Stimulated activated CD8-positive, alpha-beta memory T cell treated with anti-CD3 and anti-CD28 coated beads, Interleukin-15, amount 100 ng/mL, for 1 hour (primary cell): ENCODE data around the gene GRID2.
"Not testable (repeated sequence)": the region's sequence is repeated elsewhere in the genome, so short reads cannot be mapped to it uniquely, and the experiment has no call there.

Source experiments
- DNase-seq: peaks from one replicate; pipeline ENCODE4 v3.0.0-alpha.2; 2020; ENCODE audit warnings: low read depth

The GRID2 gene

GRCh38 chr4:93199492-93199891 lies 895.7 kb downstream of the GRID2 start:
- no peak for DNase-seq

GRCh38 chr4:93201471-93202096 lies 897.8 kb downstream of the GRID2 start:
- DNase-seq = no peak

- no peak for DNase-seq
These were observed 899.9 kb downstream of the GRID2 start for GRCh38 chr4:93203708-93204107.

- DNase-seq = no peak
These were observed 908.5 kb downstream of the GRID2 start for GRCh38 chr4:93212250-93212649.

GRCh38 chr4:93216646-93217045 lies 912.9 kb downstream of the GRID2 start:
- no peak for DNase-seq

- DNase-seq = no peak
These were observed 913.7 kb downstream of the GRID2 start for GRCh38 chr4:93217431-93217830.

DNA sequence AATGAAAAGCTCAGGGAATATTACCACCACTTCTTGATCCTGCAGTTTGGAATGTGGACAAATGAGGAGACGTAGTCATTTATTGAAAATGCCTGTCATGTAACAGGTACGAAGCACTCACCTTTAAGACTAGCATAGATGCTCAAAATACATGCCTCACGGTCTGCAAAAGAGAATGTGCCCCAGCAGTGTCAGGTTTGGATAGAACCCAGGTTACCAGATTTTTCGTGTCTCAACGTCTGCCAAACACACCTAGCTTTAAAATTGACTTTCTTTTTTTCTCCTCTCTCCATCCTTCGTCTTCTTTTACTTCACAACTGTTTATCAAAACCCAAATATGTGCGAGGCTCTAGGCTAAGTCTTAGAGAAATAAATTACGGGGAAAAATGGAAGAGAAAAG lies 918.0 kb downstream of the GRID2 start:
- DNase-seq = no peak

GRCh38 chr4:93228021-93228420 lies 924.3 kb downstream of the GRID2 start:
- no peak for DNase-seq

- no peak for DNase-seq
These were observed 929.1 kb downstream of the GRID2 start for GRCh38 chr4:93232883-93233282.

DNA sequence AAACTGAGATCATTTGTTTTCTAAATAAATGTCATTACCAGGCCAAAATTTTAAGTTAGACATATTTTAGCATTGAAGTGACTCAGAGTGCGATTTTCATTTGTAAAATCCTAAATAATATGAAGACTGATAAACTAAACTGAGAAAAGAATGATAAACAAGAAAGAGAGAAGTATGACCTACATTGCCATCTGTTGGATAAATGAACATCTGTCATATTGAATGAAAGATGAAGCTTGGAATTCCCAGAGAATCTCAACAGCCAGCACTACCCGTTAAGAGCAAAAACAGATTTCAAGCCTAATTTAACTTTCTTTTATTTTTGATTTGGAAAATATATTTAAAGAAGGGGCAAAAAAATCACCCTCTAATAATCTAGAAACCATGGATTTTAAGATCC lies 933.8 kb downstream of the GRID2 start:
- no peak for DNase-seq

DNA sequence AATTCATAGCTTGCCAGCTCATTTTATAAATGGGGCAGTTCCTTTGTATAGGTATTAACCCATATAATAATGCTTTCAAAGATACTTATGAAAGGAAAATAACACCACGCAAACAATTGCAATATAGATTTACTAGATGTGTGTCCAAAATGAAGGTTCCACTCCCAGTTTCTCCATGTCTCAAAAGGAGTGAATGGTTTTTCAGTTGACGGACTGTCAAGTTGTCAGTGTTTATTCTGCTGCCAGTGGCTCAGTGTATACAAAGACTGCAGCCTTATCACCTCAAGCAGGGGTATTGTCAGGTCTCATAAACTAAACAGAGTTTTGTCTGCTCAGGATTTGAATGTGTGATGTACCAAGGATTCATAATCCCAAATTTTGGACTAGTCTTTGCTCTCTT lies 939.5 kb downstream of the GRID2 start:
- DNase-seq = no peak

DNA sequence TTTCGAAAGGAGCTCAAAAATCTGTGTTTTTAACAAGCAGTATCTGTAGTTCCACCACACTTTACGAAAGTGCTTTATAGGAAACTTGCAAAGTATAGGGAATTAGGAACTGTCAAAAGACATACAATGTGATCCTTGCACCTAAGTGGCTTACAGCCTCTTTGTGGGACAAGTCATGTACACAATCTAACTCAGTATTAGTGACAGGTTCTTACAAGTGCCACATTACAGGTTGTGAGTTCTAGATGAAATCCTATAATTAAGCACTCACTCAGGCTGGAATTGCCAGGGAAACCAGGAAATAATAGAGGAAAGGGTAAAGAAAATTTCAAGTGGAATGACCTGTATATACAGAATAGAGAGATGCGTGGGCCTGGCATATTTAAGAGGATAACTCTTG lies 957.4 kb downstream of the GRID2 start:
- no peak for DNase-seq

DNA sequence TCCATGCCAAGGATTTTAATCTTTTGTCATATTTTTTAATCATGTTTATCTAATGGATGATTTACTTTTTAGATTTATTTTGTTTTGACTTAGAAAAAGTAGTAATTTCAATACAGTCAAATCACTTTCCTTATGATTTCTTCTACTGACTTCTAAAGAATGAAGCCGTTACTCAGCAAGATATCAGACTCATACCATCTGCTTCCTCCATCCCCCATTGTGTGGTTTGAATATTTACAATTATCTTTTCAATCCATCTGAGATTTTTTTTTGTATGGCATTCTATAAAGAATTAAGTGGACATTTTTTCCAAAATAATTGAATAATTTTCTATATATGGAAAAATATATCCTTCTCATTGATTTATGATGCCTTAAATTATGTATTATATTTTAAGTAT lies 959.4 kb downstream of the GRID2 start:
- no peak for DNase-seq

DNA sequence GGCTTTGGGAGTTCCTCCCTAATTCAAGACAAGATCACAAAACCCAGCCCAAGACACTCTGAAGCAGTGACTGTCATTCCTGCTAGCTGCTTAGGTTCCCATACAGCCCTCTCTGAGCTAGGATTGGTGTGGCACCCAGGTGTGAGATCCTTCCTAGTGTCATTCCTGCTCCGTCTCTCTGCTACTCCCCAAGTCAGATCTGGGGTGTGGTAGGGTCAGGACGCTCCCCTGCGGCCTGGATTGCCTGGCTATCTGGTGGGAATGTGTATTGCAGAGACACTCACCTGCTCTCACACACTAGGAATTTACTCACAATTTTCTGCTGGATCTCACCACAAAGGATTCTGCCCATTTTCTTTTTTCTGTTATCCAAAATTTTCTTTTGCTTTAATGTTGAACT lies 964.0 kb downstream of the GRID2 start:
- no peak for DNase-seq

DNA sequence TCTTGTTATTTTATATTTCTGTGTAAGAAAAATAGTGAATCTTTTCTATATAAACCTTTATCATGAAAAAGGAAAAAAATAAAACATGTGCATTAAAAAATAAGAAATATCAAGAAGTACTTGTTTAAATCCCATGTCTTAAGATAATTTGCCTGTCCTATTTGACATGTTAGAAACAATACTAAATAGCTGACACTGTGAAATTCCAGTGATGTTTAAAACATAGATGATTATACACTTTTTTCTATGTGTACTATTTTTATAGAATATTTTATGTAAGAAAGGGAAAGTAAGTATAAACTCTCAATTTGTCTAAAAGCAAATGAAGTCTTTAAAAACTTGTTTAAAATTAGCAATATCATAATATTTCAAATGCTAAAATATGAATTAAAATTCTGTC lies 981.6 kb downstream of the GRID2 start:
- no peak for DNase-seq

DNA sequence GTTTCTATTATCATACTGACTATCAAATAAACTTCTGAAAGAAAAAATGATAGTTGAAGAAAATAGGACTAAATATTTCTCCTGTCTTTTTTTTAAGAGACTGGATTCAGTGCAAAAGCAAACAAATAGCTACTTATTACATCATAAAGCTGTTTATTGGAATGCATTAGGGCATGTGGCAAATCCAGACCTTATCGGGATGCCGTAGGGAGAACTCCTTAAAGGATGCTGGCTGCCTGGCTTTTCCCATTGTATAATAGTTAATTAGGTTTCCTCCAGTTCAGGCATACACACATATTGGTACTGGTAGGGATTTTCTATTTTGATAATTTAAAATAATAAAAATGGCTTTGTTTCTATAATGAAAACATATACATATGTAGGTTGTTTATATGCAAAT lies 985.5 kb downstream of the GRID2 start:
- no peak for DNase-seq

- DNase-seq = no peak
These were observed 986.1 kb downstream of the GRID2 start for GRCh38 chr4:93289831-93290230.

DNA sequence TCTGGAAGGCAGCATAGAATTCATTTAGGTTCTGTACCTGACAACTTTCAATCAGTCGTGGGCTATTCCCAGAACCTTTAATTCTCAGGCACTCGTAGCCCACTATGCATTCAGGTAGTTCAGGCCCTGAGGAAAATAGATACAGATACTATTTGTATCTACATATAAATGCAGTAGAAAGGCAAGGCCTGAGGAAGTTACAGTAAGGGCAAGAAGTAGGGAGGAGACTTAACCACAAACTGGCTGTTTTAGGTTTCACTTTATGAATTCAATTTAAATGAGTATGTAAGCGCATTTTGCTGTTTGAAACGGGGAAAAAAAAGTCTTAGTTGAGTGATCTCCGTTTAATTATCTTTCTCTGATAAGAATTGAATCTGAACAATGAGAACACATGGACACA lies 995.4 kb downstream of the GRID2 start:
- no peak for DNase-seq

DNA sequence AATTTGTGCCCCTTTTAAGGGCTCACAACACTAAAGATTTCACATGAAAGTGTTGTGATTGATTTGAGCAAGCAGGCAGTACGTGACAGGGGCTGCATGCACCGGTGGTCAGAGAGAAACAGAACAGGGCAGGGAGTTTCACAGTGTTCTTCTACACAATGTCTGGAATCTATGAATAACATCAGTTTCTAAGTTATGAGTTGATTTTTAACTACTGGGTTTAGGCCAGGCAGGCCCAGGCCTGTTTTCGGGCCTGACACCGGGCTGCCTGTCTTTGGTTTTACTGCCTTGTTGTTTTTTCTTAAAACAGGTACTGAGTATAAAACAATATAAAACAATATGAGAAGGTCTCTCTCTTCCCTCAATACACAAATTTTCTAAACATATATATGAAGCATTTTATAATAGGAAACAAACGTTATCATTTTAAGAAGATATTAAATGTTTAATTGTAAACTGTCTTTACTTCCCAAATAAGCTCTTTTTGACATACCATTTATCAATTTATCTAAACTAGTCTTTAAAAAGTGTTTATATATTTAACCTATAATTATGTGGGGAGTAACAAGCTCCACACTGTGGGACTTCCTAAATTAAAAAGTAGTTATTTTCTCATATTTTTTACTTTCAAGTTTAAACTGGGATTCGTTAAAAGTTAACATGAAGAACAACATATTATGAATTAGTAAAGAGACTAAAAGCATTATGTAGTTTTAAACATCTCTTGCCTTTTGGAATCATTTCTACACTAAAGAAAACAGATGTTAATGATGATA lies 997.2 kb downstream of the GRID2 start:
- DNase-seq = not testable (repeated sequence)

GRCh38 chr4:93302310-93302709 lies 998.5 kb downstream of the GRID2 start:
- no peak for DNase-seq

DNA sequence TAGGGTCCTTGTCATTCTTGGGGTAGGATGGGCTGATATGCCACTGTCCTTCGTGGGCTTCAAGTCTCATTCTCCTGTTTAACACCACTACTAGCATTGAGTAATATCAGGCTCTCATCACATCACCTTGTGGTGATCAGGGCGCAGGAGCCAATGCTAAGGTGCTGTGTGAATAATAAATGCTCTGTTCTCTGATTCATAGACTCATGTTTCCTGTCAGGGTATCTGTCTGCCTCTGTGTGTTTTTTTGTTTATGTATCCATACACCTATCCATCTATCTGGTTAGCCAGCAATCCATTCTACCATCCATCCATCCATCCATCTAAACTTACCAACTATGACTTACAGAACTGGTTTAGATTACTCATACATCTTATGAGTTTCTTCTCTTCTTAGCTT lies 999.7 kb downstream of the GRID2 start:
- DNase-seq = no peak

- DNase-seq = no peak
These were observed 1008.5 kb downstream of the GRID2 start for GRCh38 chr4:93312299-93312698.

DNA sequence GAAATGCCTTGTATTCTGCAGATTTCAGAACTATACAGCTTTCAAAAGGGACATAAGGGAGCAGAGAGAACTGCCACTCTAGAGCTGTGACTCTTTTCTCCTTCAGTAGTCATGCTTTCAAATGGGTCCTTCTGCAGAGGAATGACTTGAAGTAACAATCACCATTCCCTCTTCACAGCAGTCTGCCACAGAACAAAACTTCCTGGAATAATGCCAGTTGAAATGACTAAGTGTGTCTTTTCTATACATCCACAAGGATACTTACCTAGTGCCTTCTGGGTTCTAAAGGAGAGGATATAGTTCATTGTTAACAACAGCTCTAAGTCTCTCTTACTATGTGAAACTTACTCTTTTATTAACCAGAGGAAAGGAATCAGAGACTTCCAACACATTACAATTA lies 1009.4 kb downstream of the GRID2 start:
- DNase-seq = no peak

- no peak for DNase-seq
These were observed 1013.3 kb downstream of the GRID2 start for GRCh38 chr4:93317057-93317456.
